HEK293T (cell line): ENCODE data around the gene STXBP5.

Experiments used
- CTCF ChIA-PET: fragments of 350-600 bp; formaldehyde crosslinking; extraction: SDS; loops from one replicate; lab custom pipeline; 2021; ENCODE audit warnings: antibody characterized with exemption, inconsistent platforms; lab: Yijun Ruan, JAX
- POLR2A ChIA-PET: fragments of 350-600 bp; formaldehyde crosslinking; extraction: SDS; loops from one replicate; lab custom pipeline; 2020; ENCODE audit warnings: antibody characterized with exemption, inconsistent platforms; lab: Yijun Ruan, JAX
- DNase-seq: peaks from one replicate; pipeline ENCODE4 v3.0.0; 2012; ENCODE audit warnings: mixed read lengths; ENCODE audit errors: extremely low spot score
- ARNT ChIP-seq: fragments of 450-650 bp; IDR thresholded peaks from 2 replicates; pipeline ENCODE4 v1.6.1; 2017; ENCODE audit warnings: mild to moderate bottlenecking
- BHLHE40 ChIP-seq: fragments of 450-650 bp; IDR thresholded peaks from 2 replicates; pipeline ENCODE4 v1.6.1; 2016; ENCODE audit warnings: mild to moderate bottlenecking, moderate library complexity, borderline replicate concordance
- CTBP1 ChIP-seq: fragments of 450-650 bp; IDR thresholded peaks from 2 replicates; pipeline ENCODE4 v1.6.1; 2016; ENCODE audit warnings: borderline replicate concordance
- ELF4 ChIP-seq: fragments of 450-650 bp; IDR thresholded peaks from 2 replicates; pipeline ENCODE4 v1.6.1; 2017; ENCODE audit warnings: antibody characterized with exemption
- FOXA1 ChIP-seq: fragments of 450-650 bp; IDR thresholded peaks from 2 replicates; pipeline ENCODE4 v1.6.1; 2016; ENCODE audit warnings: mild to moderate bottlenecking
- FOXK2 ChIP-seq: fragments of 450-650 bp; IDR thresholded peaks from 2 replicates; pipeline ENCODE4 v1.6.1; 2016; ENCODE audit warnings: mild to moderate bottlenecking
- FOXM1 ChIP-seq: fragments of 450-650 bp; IDR thresholded peaks from 2 replicates; pipeline ENCODE4 v1.6.1; 2017; ENCODE audit warnings: mild to moderate bottlenecking, borderline replicate concordance
- HDGF ChIP-seq: fragments of 450-650 bp; IDR thresholded peaks from 2 replicates; pipeline ENCODE4 v1.6.1; 2017; ENCODE audit warnings: antibody characterized with exemption, borderline replicate concordance
- L3MBTL2 ChIP-seq: fragments of 450-650 bp; conservative IDR thresholded peaks from 2 replicates; pipeline ENCODE4 v1.6.1; 2016; ENCODE audit warnings: mild to moderate bottlenecking
- LEF1 ChIP-seq: fragments of 450-650 bp; IDR thresholded peaks from 2 replicates; pipeline ENCODE4 v1.6.1; 2017; ENCODE audit warnings: mild to moderate bottlenecking, borderline replicate concordance
- NFRKB ChIP-seq: fragments of 450-650 bp; IDR thresholded peaks from 2 replicates; pipeline ENCODE4 v1.6.1; 2016; ENCODE audit warnings: mild to moderate bottlenecking, moderate library complexity
- PKNOX1 ChIP-seq: fragments of 450-650 bp; IDR thresholded peaks from 2 replicates; pipeline ENCODE4 v1.6.1; 2016
- SP1 ChIP-seq: fragments of 450-650 bp; IDR thresholded peaks from 2 replicates; pipeline ENCODE4 v1.6.1; 2017
- SUZ12 ChIP-seq: fragments of 450-650 bp; IDR thresholded peaks from 2 replicates; pipeline ENCODE4 v1.6.1; 2016; ENCODE audit warnings: mild to moderate bottlenecking
- TARDBP ChIP-seq: fragments of 450-650 bp; IDR thresholded peaks from 2 replicates; pipeline ENCODE4 v1.6.1; 2016
- ZNF384 ChIP-seq: fragments of 450-650 bp; IDR thresholded peaks from 2 replicates; pipeline ENCODE4 v1.6.1; 2016

STXBP5 gene

GRCh38 chr6:147166992-147167391, 37.2 kb upstream of the STXBP5 start:
- DNase-seq = no peak
- POLR2A ChIA-PET = no interaction called here
- TF ChIP-seq TARDBP (no peak), L3MBTL2 (no peak), SP1 (no peak), FOXA1 (no peak), ELF4 (no peak)
- CTCF ChIA-PET = no interaction called here

GRCh38 chr6:147167576-147168461, 36.4 kb upstream of the STXBP5 start:
- no peak for DNase-seq
- CTCF ChIA-PET = interaction anchor here (0.6 kb wide), 1 partner anchor 402 kb away, joined by 3 read pairs; no protein-coding TSS in a partner anchor
- TF ChIP-seq ARNT = no peak
- TF ChIP-seq FOXA1 = no peak
- TF ChIP-seq FOXM1 = no peak
- TF ChIP-seq ELF4 = no peak
- TF ChIP-seq NFRKB = no peak
- no peak for TF ChIP-seq PKNOX1
- no peak for TF ChIP-seq LEF1
- no peak for TF ChIP-seq SUZ12
- no peak for TF ChIP-seq ZNF384
- TF ChIP-seq HDGF = no peak
- TF ChIP-seq CTBP1 = no peak
- POLR2A ChIA-PET = no interaction called here

- ChIA-PET POLR2A (no interaction called here), CTCF (no interaction called here)
- TF ChIP-seq FOXK2 (no peak), SUZ12 (no peak), FOXA1 (no peak), BHLHE40 (no peak)
- DNase-seq = no peak
Observed at GRCh38 chr6:147169529-147169928, 34.7 kb upstream of the STXBP5 start.

- no peak for DNase-seq
- POLR2A ChIA-PET = no interaction called here
- CTCF ChIA-PET = no interaction called here
- TF ChIP-seq LEF1 (no peak), L3MBTL2 (no peak), ELF4 (no peak), SP1 (no peak), NFRKB (no peak), BHLHE40 (no peak), FOXK2 (no peak), SUZ12 (no peak), ARNT (no peak), CTBP1 (no peak), FOXM1 (no peak), TARDBP (no peak), PKNOX1 (no peak), HDGF (no peak), ZNF384 (no peak)
Observed at GRCh38 chr6:147170269-147170668, 33.9 kb upstream of the STXBP5 start.

GRCh38 chr6:147173140-147173539, 31.1 kb upstream of the STXBP5 start:
- ChIA-PET CTCF (no interaction called here), POLR2A (no interaction called here)
- TF ChIP-seq LEF1 (no peak), BHLHE40 (no peak), FOXK2 (no peak), NFRKB (no peak), ARNT (no peak), PKNOX1 (no peak), FOXM1 (no peak), FOXA1 (no peak)
- DNase-seq = no peak

- ChIA-PET CTCF (no interaction called here), POLR2A (no interaction called here)
- no peak for DNase-seq
- TF ChIP-seq TARDBP (no peak), FOXK2 (no peak), BHLHE40 (no peak), FOXA1 (no peak), SP1 (no peak)
Observed at GRCh38 chr6:147173675-147174308, 30.4 kb upstream of the STXBP5 start.
